HG02571 (cell line): ENCODE data around the gene CDKN1C.

ENCODE experiments used
- ATAC-seq: cut with Tn5 transposase; IDR thresholded peaks from one replicate; pipeline ENCODE4 v1.9.1; 2021; ENCODE audit warnings: mild to moderate bottlenecking, moderate library complexity; ENCODE audit not compliant: unreplicated experiment

Gene CDKN1C

GRCh38 chr11:2848497-2848896 lies 37.1 kb downstream of the CDKN1C start:
- no peak for ATAC-seq

GRCh38 chr11:2847561-2847960 lies 38.0 kb downstream of the CDKN1C start:
- no peak for ATAC-seq

DNA sequence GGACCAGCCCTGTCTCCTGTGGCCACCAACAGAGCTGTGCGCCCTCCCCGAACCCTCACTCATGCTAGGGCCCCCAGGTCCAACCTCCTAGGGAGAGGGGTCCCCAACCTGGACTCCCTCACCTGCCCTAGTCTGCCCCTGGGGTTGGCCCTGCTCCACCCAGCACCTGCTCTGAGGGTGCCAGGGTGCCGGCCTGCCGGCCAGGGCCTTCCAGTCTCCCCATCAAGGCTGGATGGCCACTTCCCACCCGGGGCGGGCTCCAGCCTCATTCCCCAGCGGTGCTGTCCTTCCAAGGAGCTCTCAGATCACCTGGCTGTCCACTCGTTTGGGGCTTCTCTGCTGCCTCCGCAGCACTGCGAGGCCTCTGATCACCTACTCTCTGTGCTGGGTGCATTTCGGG lies 39.1 kb downstream of the CDKN1C start:
- ATAC-seq = no peak

DNA sequence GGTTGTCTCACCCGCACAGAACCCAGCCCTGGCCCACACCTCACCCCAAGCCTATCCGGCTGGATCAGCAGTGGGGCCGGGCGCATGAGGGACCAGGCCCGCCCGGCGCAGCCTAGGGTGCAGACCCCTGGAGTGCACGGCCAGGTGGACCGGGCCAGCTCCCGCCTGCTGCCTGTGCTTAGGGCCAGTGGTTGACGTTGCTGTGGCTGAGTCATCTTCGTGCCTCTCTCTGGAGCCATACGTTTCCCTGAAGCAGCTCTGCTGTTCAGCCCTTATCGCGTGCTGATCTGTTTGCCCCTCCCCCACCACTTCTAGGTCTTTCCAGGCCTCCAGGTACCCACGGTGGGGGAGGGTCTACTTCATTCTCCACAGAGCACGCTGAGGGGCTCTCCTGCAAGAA lies 39.5 kb downstream of the CDKN1C start:
- no peak for ATAC-seq

GRCh38 chr11:2844996-2845395 lies 40.6 kb downstream of the CDKN1C start:
- no peak for ATAC-seq

DNA sequence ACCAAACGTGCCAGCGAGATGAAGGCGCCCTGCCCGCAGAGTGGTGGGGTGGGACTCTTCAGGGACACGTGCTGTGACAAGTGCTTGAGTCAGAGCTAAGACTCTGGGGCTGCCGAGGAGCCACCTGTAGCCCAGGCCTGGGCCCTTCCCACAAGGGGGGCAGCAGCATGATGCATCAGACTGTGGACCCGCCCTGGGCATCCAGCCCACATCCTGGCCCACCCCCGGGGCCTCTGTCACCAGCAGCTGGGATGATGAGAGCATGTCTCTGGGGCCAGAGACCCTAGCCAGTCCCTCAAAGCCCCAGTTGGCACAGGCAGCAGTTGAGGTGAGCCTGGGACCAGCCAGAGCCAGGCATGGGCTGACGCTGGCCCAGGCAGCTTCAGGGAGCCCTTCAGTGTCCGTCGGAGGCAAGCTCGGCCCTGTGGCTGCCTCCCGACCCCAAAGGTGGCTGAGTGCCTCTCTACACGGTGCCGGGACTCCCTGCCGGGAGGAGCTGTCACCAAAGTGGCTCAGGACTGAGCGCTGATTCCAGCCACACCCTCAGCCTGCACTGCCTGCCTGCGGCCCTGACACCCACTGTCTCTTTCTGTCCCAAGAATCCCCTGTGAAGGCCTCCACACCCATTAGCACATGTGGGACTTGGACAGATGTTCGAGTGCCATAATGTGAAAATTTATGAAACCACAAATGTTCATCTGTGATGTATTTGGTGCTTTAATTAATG lies 41.3 kb downstream of the CDKN1C start:
- ATAC-seq = no peak

- no peak for ATAC-seq
Observed at GRCh38 chr11:2843551-2843950, 42.0 kb downstream of the CDKN1C start.

DNA sequence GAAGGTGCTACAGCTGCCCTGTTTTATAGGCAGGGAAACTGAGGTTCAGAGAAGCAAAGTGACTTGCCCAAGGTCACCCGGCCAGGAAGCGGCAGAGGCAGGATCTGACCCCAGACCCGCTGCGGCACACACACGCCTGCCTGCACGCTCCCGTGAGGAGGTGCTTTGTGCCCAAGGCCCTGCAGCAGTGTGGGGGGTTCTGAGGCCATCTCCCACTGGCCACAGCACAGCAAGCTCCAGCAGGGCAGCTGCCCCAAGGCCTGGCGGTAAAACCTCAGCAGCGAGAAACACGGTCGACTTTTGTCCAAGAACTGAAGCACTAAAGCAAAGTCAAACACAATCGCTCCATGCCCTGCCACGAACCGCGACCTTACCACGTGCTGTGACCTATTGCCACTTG lies 42.7 kb downstream of the CDKN1C start:
- ATAC-seq = no peak

DNA sequence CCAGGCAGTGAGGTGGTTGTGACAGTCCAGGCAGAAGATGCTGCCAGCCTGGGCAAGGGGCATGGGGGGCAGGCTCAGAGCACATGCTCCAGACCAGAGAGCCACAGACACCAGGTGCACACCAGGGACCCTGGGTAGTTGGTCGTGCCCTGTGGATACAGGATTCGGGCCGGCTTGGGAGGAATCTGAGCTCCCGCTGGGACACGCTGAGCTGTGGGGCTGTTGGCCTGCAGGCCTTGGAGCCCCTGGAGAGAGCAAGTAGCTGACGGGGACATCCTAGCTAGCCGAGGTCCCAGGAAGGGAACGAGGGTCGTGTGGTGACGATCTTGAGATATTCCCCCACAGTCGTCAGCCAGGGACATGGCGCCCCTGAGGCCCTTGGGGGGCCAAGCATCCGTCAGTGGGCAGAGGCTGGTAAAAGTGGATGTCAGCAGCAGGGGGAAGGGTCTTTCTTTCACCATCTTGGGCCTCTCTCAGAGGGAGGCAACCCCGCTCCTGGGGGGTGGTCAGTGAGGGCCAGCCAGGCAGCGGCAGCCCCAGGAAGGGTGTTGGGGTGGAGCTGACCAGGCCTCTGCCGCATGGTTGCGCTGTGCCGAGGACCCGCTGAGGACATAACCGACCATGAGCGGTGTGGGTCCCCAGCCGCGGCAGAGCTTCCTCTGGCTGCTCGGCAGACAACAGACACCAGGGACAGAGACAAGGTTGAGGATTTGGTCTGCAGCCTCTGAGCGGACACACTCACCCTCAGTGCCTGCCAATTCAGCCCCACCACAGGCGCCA lies 44.0 kb downstream of the CDKN1C start:
- no peak for ATAC-seq

DNA sequence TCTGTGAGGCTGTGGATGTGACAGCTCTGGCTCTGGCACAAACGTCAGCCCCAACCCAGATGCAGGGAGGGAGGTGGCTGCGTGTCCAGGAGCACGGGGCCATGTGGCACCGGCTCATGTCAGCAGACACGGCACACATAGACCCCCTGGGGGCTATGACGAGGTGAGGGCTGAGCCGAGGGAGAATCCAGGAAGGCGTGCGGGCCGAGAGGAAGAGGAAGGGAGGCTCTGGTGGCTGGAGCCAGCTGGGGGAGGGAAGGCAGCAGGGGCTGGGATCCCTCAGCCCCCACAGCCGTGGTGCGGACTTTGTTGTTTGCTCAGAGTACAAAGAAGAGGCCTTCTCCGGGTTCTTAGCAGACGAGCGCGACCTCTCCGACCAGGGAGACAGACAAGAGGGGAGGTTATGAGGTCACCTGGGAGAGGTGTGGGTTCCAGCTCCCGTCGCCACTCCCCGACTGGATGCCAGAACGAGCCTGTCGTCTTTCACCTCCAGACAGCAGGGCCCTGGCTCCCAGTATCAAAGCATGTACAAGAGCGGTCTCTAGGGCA lies 46.1 kb downstream of the CDKN1C start:
- no peak for ATAC-seq

GRCh38 chr11:2838676-2839294 lies 46.8 kb downstream of the CDKN1C start:
- ATAC-seq = no peak

GRCh38 chr11:2838091-2838490 lies 47.5 kb downstream of the CDKN1C start:
- no peak for ATAC-seq

- ATAC-seq = no peak
Observed at GRCh38 chr11:2837651-2838050, 47.9 kb downstream of the CDKN1C start.

DNA sequence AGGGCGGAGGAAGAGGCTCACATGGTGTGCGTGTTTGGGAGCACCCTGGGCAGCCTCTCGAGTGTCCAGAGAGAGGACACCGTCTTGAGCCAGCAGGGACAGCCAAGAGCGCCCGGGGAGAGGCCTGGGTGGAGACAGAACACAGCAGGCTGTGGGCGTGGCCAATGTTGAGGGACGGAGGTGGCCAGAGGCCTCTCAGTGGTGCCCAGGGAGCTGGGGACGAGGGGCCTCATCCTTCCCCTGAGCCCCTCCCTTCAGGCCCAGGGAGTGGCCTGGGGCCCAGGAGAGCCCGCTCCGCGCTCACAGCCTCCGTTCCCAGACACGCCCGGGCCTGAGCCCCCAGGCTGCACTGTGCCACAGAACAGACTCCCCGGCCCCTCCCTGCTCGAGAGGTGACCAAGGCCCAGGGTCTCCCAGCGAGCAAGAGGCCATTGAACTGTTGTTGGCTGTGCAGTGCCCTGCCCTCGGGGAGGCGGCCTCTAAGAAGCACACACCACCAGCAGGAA lies 48.4 kb downstream of the CDKN1C start:
- ATAC-seq = no peak

- no peak for ATAC-seq
Observed at GRCh38 chr11:2836315-2837095, 49.1 kb downstream of the CDKN1C start.

DNA sequence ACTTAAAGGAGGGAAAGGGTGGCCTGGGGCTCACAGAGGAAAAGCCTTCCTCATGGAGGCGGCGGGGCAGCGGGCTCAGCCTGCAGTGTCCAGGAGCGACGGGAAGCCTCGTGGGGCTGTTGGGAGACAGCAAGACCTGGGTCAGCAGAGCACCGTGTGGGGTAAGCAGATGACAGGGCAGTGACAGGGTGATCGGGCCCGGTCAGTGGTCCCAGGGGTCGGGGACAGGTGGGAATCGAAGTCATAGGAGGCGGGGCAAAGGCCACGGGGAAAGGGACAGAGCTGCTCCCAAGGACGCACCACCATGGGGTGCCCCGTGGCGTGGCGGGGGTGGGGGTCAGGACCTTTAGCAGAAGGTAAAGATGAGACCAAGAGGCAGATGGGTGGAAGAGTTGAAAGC lies 49.8 kb downstream of the CDKN1C start:
- no peak for ATAC-seq

DNA sequence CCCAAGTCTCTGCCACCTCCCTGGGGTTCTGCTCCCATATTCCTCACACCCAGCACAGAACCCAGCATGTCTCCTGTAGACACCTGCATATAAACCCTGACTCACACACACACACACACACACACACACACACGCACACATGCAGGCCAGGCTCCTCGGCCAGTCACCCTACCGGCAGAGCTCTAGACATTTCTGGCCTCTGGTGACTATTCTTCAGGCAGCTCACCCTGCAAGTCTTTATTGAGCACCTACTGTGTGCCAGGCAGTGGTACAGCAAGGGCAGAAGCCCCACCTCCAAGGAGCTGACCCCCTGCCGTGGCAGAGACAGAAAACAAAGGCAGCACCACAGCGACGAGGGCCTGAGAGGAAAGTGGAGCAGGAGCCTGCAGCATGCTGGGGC lies 50.3 kb downstream of the CDKN1C start:
- ATAC-seq = no peak

DNA sequence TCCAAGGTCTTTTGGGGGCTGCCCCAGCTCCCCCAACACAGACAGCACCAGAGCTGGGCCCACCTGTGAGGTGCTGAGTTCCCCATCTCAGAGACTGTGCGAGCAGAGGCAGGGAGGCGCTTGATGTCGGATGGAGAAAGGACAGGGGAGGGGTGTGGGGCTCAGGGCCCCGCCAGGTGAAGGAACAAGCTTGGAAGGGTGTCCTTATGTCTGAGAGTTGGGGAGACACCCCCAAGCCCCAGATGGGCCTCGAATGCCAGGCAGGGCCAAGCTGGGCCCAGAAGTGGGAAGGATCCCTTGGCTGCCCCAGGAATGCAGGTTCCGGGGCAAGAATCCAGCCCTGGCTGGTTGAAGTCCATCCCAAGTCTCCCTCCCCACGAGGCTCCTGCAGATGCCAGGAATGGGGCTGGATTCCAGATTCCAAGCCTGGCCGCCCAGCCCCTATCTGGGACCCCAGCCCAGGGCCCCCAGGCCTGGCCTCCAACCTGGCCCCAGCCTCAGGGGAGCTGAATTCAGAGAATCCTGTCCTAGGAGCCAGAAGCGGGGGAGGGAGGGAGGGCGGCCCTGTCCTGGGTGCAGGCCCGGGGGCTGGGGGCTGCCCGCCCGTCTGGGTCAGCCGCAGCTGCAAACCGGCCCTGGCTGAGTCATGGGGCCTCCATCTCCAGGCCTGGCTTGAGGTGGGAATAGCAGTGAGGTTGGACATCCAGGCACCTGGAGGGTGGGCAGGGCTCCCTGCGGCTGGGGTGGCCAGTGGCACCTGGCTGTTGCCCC lies 50.9 kb downstream of the CDKN1C start:
- ATAC-seq = no peak

- ATAC-seq = no peak
Observed at GRCh38 chr11:2833716-2834502, 51.7 kb downstream of the CDKN1C start.
